BE2C (cell line): Measurements from ENCODE around the gene RNF223.
"Not testable (repeated sequence)": the region's sequence is repeated elsewhere in the genome, so short reads cannot be mapped to it uniquely, and the experiment has no call there.

Source experiments
- DNase-seq: peaks from one replicate; pipeline ENCODE4 v3.0.0-alpha.2; 2020
- H3K27me3 ChIP-seq: fragments of 250-450 bp; sonication (Bioruptor Pico); 2 replicates; pipeline ENCODE4 v1.5.1; 2020; ENCODE audit warnings: mild to moderate bottlenecking
- H3K36me3 ChIP-seq: fragments of 250-450 bp; sonication (Bioruptor Pico); 2 replicates; pipeline ENCODE4 v1.5.1; 2020; ENCODE audit warnings: mild to moderate bottlenecking
- H3K4me1 ChIP-seq: fragments of 250-450 bp; sonication (Bioruptor Pico); 2 replicates; pipeline ENCODE4 v1.5.1; 2020
- H3K4me3 ChIP-seq: 2 replicates; pipeline ENCODE4 v1.5.1; 2011; ENCODE audit warnings: low read depth, low read length
- H3K9me3 ChIP-seq: fragments of 250-450 bp; sonication (Bioruptor Pico); 2 replicates; pipeline ENCODE4 v1.5.1; 2020
- CTCF ChIP-seq: IDR thresholded peaks from 2 replicates; pipeline ENCODE4 v1.5.1; 2012; ENCODE audit warnings: mild to moderate bottlenecking, low read depth, low read length

The RNF223 gene

GRCh38 chr1:1111516-1112236, 37.6 kb upstream of the RNF223 start:
- DNase-seq = no peak
- no peak for TF ChIP-seq CTCF
- Histone ChIP-seq H3K4me1 (no peaks in the 10 kb centered on the region), H3K27me3 (peaks cover 2% of the 10 kb centered on the region; the same call in 1 of the 2 replicates), H3K9me3 (peaks cover 5% of the 10 kb centered on the region; the same call in 1 of the 2 replicates), H3K4me3 (no peak overlapping the region), H3K36me3 (peaks cover 8% of the 10 kb centered on the region)

DNA sequence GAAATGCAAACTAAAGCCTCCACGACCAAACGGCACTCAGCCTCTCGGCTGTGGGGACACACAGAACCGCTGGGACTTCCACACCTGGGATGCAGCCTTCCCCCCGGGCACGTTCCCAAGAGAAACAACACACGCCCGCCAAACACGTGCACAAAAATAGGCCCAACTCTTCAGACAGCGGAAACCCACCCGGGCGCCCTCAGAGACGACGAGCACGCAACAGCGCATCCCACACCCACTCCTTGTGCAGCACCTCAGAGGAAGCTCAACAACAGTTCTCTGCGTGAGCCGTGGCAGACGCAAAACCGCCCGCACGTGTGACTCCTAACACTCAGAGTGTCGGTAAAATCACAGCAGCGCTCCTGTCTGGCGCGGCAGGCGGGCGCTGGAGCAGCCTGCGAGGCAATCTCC, 36.5 kb upstream of the RNF223 start:
- no peak overlapping the region for H3K4me3 ChIP-seq

DNA sequence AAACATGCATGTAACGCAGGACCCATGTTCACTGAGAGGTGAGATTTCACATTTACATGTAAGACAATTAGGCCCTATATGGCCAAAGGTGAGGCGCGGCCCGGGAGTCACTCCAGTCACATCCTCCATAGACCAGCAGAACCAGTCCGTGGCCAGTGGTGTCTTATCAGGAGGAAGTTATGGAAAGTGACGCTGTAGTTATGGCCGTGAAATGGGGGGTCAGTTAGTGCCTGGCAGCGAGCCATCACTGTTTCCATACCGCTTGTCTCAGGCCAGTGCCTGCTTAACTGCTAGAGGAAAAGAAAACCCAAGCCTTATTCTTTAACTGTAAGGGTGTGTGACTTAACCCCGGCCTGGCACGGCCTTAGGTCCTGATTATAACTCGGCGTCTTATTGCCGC, 35.6 kb upstream of the RNF223 start:
- Histone ChIP-seq H3K4me3 (no peak overlapping the region), H3K36me3 (peaks cover 8% of the 10 kb centered on the region), H3K9me3 (peaks cover 5% of the 10 kb centered on the region; the same call in 1 of the 2 replicates), H3K27me3 (no peaks in the 10 kb centered on the region), H3K4me1 (no peaks in the 10 kb centered on the region)
- no peak for TF ChIP-seq CTCF
- DNase-seq = no peak

More for the DNA sequence above, 36.5 kb upstream of the RNF223 start:
- H3K27me3 ChIP-seq = no peaks in the 10 kb centered on the region
- no peak for DNase-seq
- no peak for TF ChIP-seq CTCF
- peaks cover 5% of the 10 kb centered on the region; the same call in 1 of the 2 replicates for H3K9me3 ChIP-seq
- H3K36me3 ChIP-seq = peaks cover 8% of the 10 kb centered on the region
- H3K4me1 ChIP-seq = no peaks in the 10 kb centered on the region

GRCh38 chr1:1106510-1107221, 32.6 kb upstream of the RNF223 start:
- Histone ChIP-seq H3K4me1 (no peaks in the 10 kb centered on the region), H3K9me3 (peaks cover 5% of the 10 kb centered on the region; the same call in 1 of the 2 replicates)

DNA sequence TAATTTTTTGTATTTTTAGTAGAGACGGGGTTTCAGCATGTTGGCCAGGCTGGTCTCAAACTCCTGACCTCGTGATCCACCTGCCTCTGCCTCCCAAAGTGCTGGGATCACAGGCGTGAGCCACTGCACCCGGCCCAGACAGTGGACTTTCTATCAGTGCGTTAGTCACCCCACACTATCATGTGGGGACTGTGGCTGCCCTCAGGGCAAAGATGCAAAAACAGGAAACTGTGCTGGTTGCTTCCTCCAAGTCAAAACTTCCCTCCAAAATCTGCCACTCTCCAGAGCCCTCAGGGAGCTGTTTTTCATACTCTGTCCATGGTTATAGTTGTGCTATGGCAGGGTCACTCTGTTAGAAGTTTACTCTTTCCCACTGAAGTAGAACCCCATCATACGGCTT, 30.0 kb upstream of the RNF223 start:
- H3K36me3 ChIP-seq, H3K27me3 ChIP-seq, H3K9me3 ChIP-seq, H3K4me1 ChIP-seq, DNase-seq, H3K4me3 ChIP-seq: not testable (repeated sequence)

More at GRCh38 chr1:1106510-1107221, 32.6 kb upstream of the RNF223 start:
- no peak overlapping the region for H3K4me3 ChIP-seq
- DNase-seq = no peak
- no peaks in the 10 kb centered on the region for H3K27me3 ChIP-seq
- H3K36me3 ChIP-seq = peaks cover 8% of the 10 kb centered on the region; the same call in 1 of the 2 replicates
- TF ChIP-seq CTCF = no peak

GRCh38 chr1:1101503-1101902, 27.4 kb upstream of the RNF223 start:
- H3K4me1 ChIP-seq = no peaks in the 10 kb centered on the region
- no peaks in the 10 kb centered on the region for H3K36me3 ChIP-seq
- TF ChIP-seq CTCF = no peak
- no peaks in the 10 kb centered on the region for H3K9me3 ChIP-seq
- no peak for DNase-seq
- no peak overlapping the region for H3K4me3 ChIP-seq
- no peaks in the 10 kb centered on the region for H3K27me3 ChIP-seq
